CD4-positive, alpha-beta T cell treated with Interleukin-12 subunit alpha and Interleukin-12 subunit beta, for 1 hour (primary cell): ENCODE data around the gene KMT2D.

Source experiments
- DNase-seq: peaks from one replicate; pipeline ENCODE4 v3.0.0-alpha.2; 2020

Gene KMT2D

DNA sequence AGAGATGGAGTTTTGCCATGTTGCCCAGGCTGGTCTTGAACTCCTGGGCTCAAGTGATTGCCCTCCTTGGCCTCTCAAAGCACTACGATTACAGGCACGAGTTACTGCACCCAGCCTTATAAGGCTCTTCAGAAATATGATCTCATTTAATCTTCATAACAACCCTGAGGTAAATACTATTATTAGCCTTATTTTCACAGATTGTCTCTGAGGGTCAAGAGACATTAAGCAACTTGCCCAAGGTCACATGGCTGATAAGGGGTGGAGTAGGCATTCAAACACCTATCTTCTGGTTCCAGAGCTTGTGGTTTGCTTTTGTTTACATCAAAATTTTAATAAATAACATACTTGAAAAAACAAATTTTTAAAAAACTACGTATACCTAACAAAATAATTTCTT, 47.2 kb downstream of the KMT2D start:
- DNase-seq, result no peak

DNA sequence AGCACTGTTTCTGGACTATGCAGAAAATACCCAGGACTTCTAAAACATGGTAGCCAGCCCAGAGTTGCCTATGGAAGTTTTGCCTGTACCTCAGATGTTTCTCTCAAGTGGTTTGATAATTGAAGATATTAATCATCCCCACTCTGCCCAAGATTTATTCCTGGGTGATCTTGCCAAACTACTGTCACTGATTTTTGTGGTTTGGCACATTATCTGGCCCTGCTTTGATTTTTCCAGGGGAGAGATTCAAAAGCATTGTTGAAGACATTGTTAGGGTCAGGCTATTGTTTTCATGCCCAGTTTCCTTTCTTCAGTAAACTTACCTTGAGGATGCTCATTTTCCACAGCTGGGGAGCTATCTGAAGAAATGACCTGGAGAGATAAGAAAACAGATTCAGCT, 47.9 kb downstream of the KMT2D start:
- no peak for DNase-seq
